22Rv1 (cell line): ENCODE measurements around the gene HBA1.

Experiments
- CTCF ChIP-seq: fragments of 450-650 bp; IDR thresholded peaks from 2 replicates; pipeline ENCODE4 v1.5.1; 2017; ENCODE audit warnings: mild to moderate bottlenecking
- ZFX ChIP-seq: fragments of 450-650 bp; IDR thresholded peaks from 2 replicates; pipeline ENCODE4 v1.6.1; 2017; ENCODE audit warnings: antibody characterized with exemption, borderline replicate concordance

DNA sequence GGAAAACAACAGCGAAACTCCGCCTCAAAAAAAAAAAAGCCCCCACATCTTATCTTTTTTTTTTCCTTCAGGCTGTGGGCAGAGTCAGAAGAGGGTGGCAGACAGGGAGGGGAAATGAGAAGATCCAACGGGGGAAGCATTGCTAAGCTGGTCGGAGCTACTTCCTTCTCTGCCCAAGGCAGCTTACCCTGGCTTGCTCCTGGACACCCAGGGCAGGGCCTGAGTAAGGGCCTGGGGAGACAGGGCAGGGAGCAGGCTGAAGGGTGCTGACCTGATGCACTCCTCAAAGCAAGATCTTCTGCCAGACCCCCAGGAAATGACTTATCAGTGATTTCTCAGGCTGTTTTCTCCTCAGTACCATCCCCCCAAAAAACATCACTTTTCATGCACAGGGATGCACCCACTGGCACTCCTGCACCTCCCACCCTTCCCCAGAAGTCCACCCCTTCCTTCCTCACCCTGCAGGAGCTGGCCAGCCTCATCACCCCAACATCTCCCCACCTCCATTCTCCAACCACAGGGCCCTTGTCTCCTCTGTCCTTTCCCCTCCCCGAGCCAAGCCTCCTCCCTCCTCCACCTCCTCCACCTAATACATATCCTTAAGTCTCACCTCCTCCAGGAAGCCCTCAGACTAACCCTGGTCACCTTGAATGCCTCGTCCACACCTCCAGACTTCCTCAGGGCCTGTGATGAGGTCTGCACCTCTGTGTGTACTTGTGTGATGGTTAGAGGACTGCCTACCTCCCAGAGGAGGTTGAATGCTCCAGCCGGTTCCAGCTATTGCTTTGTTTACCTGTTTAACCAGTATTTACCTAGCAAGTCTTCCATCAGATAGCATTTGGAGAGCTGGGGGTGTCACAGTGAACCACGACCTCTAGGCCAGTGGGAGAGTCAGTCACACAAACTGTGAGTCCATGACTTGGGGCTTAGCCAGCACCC, 1.2 kb upstream of the HBA1 start:
- TF ChIP-seq CTCF (no peak), ZFX (no peak)
